HFFc6 (cell line): ENCODE measurements around the gene MEIG1. TPM values are rescaled to one million over a fixed set of nuclear protein-coding genes. Genes with fewer than 3 reads are reported as not detected.
A peak's percentile ranks its signal among the peaks of the same experiment; 100 is the strongest.

ENCODE experiments used
- DNase-seq: peaks from one replicate; pipeline ENCODE4 v3.0.0-alpha.2; 2018
- H3K27ac Mint-ChIP-seq: 2 replicates; pipeline ENCODE4 v1.8.0; 2020; ENCODE audit warnings: mild to moderate bottlenecking, mixed read lengths
- H3K27me3 Mint-ChIP-seq: 2 replicates; pipeline ENCODE4 v1.8.0; 2021; ENCODE audit warnings: mild to moderate bottlenecking, moderate library complexity, mixed read lengths; ENCODE audit not compliant: insufficient read depth
- H3K36me3 Mint-ChIP-seq: 2 replicates; pipeline ENCODE4 v1.8.0; 2021; ENCODE audit warnings: low read depth, mixed read lengths
- H3K4me1 Mint-ChIP-seq: 2 replicates; pipeline ENCODE4 v1.8.0; 2020; ENCODE audit warnings: low read depth, mixed read lengths
- H3K4me3 Mint-ChIP-seq: 2 replicates; pipeline ENCODE4 v1.8.0; 2020; ENCODE audit warnings: mild to moderate bottlenecking, moderate library complexity, mixed read lengths
- H3K9me3 Mint-ChIP-seq: 2 replicates; pipeline ENCODE4 v1.8.0; 2020; ENCODE audit warnings: mild to moderate bottlenecking, mixed read lengths
- total RNA-seq, 6 experiments: library from RNA; stranded (reverse); fragmentation: NEBNext Ultra II Directional; extraction: Animal tissue kit (Norgen Biotek cat#: 25700); gene quantifications; 2 replicates in 1 of 6; 3 replicates in 5 of 6; pipeline ENCODE4 v1.2.3, GENCODE V29; 2021
- TF ChIP-seq, protein P1 (sequence below): fragments of 200-600 bp; sonication (generic); IDR thresholded peaks from 2 replicates; pipeline ENCODE4 v1.5.0; 2021; ENCODE audit warnings: antibody characterized with exemption, mild to moderate bottlenecking

The MEIG1 gene
- total RNA-seq, 6 experiments from 2014 or later = 0.30 to 0.57 TPM; not detected in 4

DNA sequence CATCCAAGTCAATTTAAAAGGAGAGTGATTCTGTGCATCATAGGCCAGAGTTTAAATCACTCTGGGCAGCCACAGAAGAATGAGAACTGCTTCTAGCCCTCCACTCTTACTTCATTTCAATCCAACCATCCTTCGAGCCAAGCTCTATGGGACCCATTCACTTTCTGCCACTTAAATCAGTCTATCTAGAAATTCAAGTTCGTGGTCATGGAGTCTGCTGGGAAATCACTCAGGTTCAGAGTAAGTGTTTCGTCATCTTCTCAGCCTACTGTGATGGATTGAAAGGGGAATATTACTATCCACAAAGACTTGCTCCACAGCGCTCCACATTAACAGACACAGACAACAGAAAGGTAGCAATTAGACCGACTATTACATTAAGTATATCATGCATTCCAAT, 9.9 kb upstream of the MEIG1 start:
- Mint-ChIP-seq H3K4me3 (no peak overlapping the region), H3K4me1 (peaks cover 20% of the 10 kb centered on the region), H3K27ac (no peak overlapping the region), H3K36me3 (peaks cover 12% of the 10 kb centered on the region; the same call in 1 of the 2 replicates), H3K9me3 (no peaks in the 10 kb centered on the region), H3K27me3 (no peaks in the 10 kb centered on the region; the same call in 1 of the 2 replicates)
- DNase-seq = no peak
- TF ChIP-seq, protein P1, sequence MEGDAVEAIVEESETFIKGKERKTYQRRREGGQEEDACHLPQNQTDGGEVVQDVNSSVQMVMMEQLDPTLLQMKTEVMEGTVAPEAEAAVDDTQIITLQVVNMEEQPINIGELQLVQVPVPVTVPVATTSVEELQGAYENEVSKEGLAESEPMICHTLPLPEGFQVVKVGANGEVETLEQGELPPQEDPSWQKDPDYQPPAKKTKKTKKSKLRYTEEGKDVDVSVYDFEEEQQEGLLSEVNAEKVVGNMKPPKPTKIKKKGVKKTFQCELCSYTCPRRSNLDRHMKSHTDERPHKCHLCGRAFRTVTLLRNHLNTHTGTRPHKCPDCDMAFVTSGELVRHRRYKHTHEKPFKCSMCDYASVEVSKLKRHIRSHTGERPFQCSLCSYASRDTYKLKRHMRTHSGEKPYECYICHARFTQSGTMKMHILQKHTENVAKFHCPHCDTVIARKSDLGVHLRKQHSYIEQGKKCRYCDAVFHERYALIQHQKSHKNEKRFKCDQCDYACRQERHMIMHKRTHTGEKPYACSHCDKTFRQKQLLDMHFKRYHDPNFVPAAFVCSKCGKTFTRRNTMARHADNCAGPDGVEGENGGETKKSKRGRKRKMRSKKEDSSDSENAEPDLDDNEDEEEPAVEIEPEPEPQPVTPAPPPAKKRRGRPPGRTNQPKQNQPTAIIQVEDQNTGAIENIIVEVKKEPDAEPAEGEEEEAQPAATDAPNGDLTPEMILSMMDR = no peak

DNA sequence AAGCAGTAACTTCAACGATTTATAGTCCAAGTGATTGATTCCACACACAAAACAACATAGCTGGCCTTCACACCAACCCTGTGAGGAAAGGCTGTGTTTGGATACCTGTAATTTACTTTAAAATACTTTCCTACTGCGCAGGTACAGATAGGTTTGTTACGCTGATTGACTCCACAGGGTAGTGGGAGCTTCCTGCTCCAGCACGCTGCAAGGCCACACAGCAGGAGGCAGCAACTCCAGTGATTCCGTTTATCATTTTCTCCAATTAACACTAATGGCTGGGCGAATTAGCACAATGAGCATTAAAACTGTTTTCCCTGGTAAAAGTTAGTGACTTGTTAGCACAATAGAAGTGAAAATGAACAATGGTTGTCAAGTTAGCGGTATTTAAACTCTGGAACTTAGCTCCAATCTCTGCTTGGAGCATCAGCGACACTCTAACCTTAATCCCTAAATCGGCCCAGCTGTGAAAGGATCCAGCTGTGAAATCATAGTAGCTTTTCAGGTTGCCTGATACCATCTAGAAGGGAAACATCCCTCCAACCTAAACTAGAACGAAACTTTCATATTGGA, 6.3 kb upstream of the MEIG1 start:
- Mint-ChIP-seq H3K27ac (peak overlapping the region; percentile 97), H3K4me3 (peak overlapping the region; percentile 94), H3K9me3 (no peaks in the 10 kb centered on the region), H3K36me3 (no peaks in the 10 kb centered on the region), H3K27me3 (no peaks in the 10 kb centered on the region; the same call in 1 of the 2 replicates), H3K4me1 (peaks cover 26% of the 10 kb centered on the region)
- TF ChIP-seq, protein P1 = no peak
- DNase-seq = no peak

DNA sequence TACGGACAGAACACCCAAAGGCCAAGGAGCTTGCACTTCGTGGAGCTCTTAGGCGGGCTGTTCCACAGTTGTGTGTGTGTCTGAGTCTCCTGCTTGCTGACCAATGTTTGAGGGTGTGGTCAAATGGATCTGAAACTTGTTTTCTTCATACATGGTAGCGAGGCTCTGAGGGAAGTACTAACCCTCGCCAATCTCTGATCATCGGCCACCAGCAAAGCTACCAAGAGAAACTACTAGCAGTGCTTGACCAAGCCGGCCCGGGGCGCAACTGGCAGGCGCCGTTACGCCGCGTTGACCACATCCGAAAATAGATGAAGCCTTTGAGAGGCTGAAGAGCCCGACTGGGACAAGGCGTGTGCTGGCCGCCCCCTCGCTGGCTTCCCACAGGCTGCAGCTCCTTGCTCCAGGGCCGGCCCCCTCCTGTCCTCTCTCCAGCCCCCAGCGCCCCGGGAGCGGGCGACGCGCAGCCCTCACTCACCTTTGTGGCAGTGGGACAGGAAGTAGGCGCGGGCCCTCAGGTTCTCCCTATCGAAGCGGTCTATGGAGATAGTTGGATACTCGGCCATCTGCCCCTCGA, 5.7 kb upstream of the MEIG1 start:
- H3K36me3 Mint-ChIP-seq = no peaks in the 10 kb centered on the region
- peaks cover 26% of the 10 kb centered on the region for H3K4me1 Mint-ChIP-seq
- H3K9me3 Mint-ChIP-seq = no peaks in the 10 kb centered on the region
- H3K4me3 Mint-ChIP-seq = peak overlapping the region; percentile 94
- TF ChIP-seq, protein P1 = peak; percentile 28; the same call in 1 of the 2 replicates
- peak overlapping the region; percentile 97 for H3K27ac Mint-ChIP-seq
- DNase-seq = peak; percentile 74
- H3K27me3 Mint-ChIP-seq = no peaks in the 10 kb centered on the region; the same call in 1 of the 2 replicates

DNA sequence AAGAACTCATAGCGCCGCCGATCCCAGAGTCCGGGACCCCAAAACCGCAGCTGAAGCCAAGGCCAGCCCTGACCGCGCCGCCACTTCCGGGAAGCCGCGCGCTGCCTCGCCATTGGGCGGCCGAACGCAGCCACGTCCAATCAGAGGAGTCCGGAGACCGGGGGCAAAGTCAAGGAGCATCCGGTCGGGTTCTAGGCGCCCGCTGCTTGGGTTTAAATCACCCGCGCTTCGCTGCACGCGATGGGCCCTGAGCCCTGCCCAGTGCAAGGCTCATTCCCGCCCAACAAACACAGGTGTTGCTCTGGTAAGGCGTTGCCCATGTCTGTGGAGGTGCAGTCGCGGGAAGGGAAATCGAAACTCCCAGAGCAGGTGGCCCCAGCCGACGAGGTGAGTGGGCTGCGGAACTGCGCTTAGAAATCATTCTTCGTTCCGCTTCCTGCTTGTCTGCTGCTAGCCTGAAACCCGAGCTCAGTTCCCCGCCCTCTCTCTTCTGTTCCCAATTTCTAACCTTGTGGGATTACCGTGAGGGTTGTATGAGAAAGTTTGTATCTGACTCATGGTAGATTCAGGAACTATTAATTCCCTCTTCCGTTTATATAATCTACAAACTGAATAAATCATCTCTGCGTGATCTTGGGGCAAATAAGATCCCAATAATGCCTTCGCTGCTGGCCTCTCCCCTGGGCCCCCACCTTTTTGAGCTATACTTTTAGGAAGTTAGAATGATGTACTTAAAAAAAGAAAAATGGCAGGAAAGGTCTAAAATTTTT, 5.0 kb upstream of the MEIG1 start, which contains the start of gene DCLRE1C:
Gene DCLRE1C (minus strand): TSS at position 96 of the 770 bp plus-strand sequence. CDS start 86 bp downstream, at position 10.
- peak within 1 kb of the TSS; percentile 97 for H3K27ac Mint-ChIP-seq
- DNase-seq = peak; percentile 87
- TF ChIP-seq, protein P1 = no peak
- peaks cover 26% of the 10 kb centered on the region for H3K4me1 Mint-ChIP-seq
- H3K9me3 Mint-ChIP-seq = no peaks in the 10 kb centered on the region
- H3K36me3 Mint-ChIP-seq = no peaks in the 10 kb centered on the region
- H3K4me3 Mint-ChIP-seq = peak within 1 kb of the TSS; percentile 94
- H3K27me3 Mint-ChIP-seq = no peaks in the 10 kb centered on the region; the same call in 1 of the 2 replicates

DNA sequence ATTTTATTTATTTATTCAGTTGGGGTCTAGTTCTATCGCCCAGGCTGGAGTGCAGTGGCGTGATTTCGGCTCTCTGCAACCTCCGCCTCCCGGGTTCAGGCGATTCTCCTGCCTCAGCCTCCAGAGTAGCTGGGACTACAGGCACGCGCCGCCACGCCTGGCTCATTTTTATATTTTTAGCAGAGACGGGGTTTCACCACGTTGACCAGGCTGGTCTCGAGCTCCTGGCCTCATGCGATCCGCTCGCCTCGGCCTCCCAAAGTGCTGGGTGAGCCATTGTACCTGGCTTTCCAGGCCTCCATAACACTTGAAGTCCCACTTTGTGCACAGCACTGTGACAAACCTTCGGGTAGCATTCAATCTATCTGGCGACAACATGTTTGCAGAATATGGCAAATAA, 4.3 kb upstream of the MEIG1 start:
- DNase-seq = no peak
- H3K27ac Mint-ChIP-seq = peak overlapping the region; percentile 97; the same call in 1 of the 2 replicates
- no peaks in the 10 kb centered on the region for H3K9me3 Mint-ChIP-seq
- TF ChIP-seq, protein P1 = no peak
- H3K36me3 Mint-ChIP-seq = no peaks in the 10 kb centered on the region
- peaks cover 26% of the 10 kb centered on the region for H3K4me1 Mint-ChIP-seq
- peaks cover 1% of the 10 kb centered on the region for H3K27me3 Mint-ChIP-seq
- H3K4me3 Mint-ChIP-seq = peak overlapping the region; percentile 94
